H9 (cell line): ENCODE measurements around the gene AKNA. TPM values are rescaled to one million over a fixed set of nuclear protein-coding genes. Genes with fewer than 3 reads are reported as not detected.
"Not testable (repeated sequence)": the region's sequence is repeated elsewhere in the genome, so short reads cannot be mapped to it uniquely, and the experiment has no call there.

Experiments used
- DNase-seq: peaks from one replicate; pipeline ENCODE4 v3.0.0-alpha.2; 2017
- H2AFZ ChIP-seq: one replicate; pipeline ENCODE4 v1.6.1; 2013; ENCODE audit warnings: mild to moderate bottlenecking, low read length, control low read depth, moderate library complexity
- H2AK5ac ChIP-seq: 2 replicates; pipeline ENCODE4 v1.6.1; 2013; ENCODE audit warnings: low read length, control low read depth, mixed read lengths; ENCODE audit not compliant: insufficient read length
- H2BK120ac ChIP-seq: one replicate; pipeline ENCODE4 v1.6.1; 2013; ENCODE audit warnings: low read depth, mild to moderate bottlenecking, low read length, control low read depth, inconsistent platforms; ENCODE audit not compliant: poor library complexity, severe bottlenecking
- H2BK12ac ChIP-seq: 2 replicates; pipeline ENCODE4 v1.6.1; 2013; ENCODE audit warnings: low read length, control low read depth, mixed read lengths, low read depth; ENCODE audit not compliant: insufficient read length
- H2BK15ac ChIP-seq: 2 replicates; pipeline ENCODE4 v1.6.1; 2013; ENCODE audit warnings: low read depth, low read length, control low read depth
- H2BK20ac ChIP-seq: one replicate; pipeline ENCODE4 v1.6.1; 2013; ENCODE audit warnings: low read depth, mild to moderate bottlenecking, low read length, control low read depth, inconsistent platforms; ENCODE audit not compliant: poor library complexity, severe bottlenecking
- H2BK5ac ChIP-seq: 2 replicates; pipeline ENCODE4 v1.6.1; 2013; ENCODE audit warnings: low read length, control low read depth, mixed read lengths; ENCODE audit not compliant: insufficient read length
- H3K14ac ChIP-seq: 2 replicates; pipeline ENCODE4 v1.6.1; 2013; ENCODE audit warnings: low read length, control low read depth; ENCODE audit not compliant: insufficient read depth
- H3K18ac ChIP-seq: 2 replicates; pipeline ENCODE4 v1.6.1; 2013; ENCODE audit warnings: low read depth, mild to moderate bottlenecking, mixed read lengths, low read length, control low read depth; ENCODE audit not compliant: insufficient read length
- H3K23ac ChIP-seq: 2 replicates; pipeline ENCODE4 v1.6.1; 2013; ENCODE audit warnings: low read length, control low read depth, mixed read lengths, low read depth; ENCODE audit not compliant: insufficient read length
- H3K23me2 ChIP-seq: 2 replicates; pipeline ENCODE4 v1.6.1; 2013; ENCODE audit warnings: low read depth, mild to moderate bottlenecking, mixed read lengths, low read length, control low read depth; ENCODE audit not compliant: insufficient read length, poor library complexity, severe bottlenecking
- H3K27ac ChIP-seq: 2 replicates; pipeline ENCODE4 v1.5.1; 2013; ENCODE audit warnings: low read length, control low read depth, mixed read lengths, low read depth; ENCODE audit not compliant: insufficient read length
- H3K27me3 ChIP-seq: 2 replicates; pipeline ENCODE4 v1.6.1; 2013; ENCODE audit warnings: low read length, control low read depth, inconsistent platforms; ENCODE audit not compliant: insufficient read depth
- H3K4ac ChIP-seq: 2 replicates; pipeline ENCODE4 v1.6.1; 2013; ENCODE audit warnings: low read depth, mild to moderate bottlenecking, control low read depth, inconsistent platforms, low read length, moderate library complexity
- H3K4me1 ChIP-seq: 2 replicates; pipeline ENCODE4 v1.6.1; 2013; ENCODE audit warnings: low read length, control low read depth, inconsistent platforms; ENCODE audit not compliant: insufficient read depth
- H3K4me2 ChIP-seq: 2 replicates; pipeline ENCODE4 v1.6.1; 2013; ENCODE audit warnings: low read length, control low read depth, mixed read lengths; ENCODE audit not compliant: insufficient read length, insufficient read depth
- H3K56ac ChIP-seq: 2 replicates; pipeline ENCODE4 v1.6.1; 2013; ENCODE audit warnings: low read depth, mild to moderate bottlenecking, mixed read lengths, low read length, control low read depth; ENCODE audit not compliant: insufficient read length
- H3K79me1 ChIP-seq: 2 replicates; pipeline ENCODE4 v1.6.1; 2013; ENCODE audit warnings: low read depth, mild to moderate bottlenecking, moderate library complexity, low read length, control low read depth, inconsistent platforms; ENCODE audit not compliant: insufficient read depth, poor library complexity, severe bottlenecking
- H3K79me2 ChIP-seq: 2 replicates; pipeline ENCODE4 v1.6.1; 2013; ENCODE audit warnings: low read length, control low read depth, inconsistent platforms; ENCODE audit not compliant: insufficient read depth
- H3K9ac ChIP-seq: 2 replicates; pipeline ENCODE4 v1.6.1; 2013; ENCODE audit warnings: low read length, control low read depth, mixed read lengths; ENCODE audit not compliant: insufficient read length; ENCODE audit errors: extremely low read depth
- H3K9me3 ChIP-seq: one replicate; pipeline ENCODE4 v1.6.1; 2013; ENCODE audit warnings: low read depth, low read length, inconsistent platforms; ENCODE audit not compliant: control insufficient read depth
- H3T11ph ChIP-seq: one replicate; pipeline ENCODE4 v1.6.1; 2013; ENCODE audit warnings: mild to moderate bottlenecking, low read length, control low read depth, inconsistent platforms
- H4K20me1 ChIP-seq: one replicate; pipeline ENCODE4 v1.6.1; 2013; ENCODE audit not compliant: control insufficient read depth, insufficient read length, insufficient read depth
- H4K5ac ChIP-seq: 2 replicates; pipeline ENCODE4 v1.6.1; 2013; ENCODE audit warnings: low read depth, mild to moderate bottlenecking, mixed read lengths, low read length, control low read depth; ENCODE audit not compliant: insufficient read length
- H4K8ac ChIP-seq: replicated peaks from 2 replicates; pipeline ENCODE4 v1.6.1; 2013; ENCODE audit warnings: low read length, control low read depth, mixed read lengths, low read depth; ENCODE audit not compliant: insufficient read length
- H4K91ac ChIP-seq: 2 replicates; pipeline ENCODE4 v1.6.1; 2013; ENCODE audit warnings: low read depth, mild to moderate bottlenecking, moderate library complexity, mixed read lengths, low read length, control low read depth; ENCODE audit not compliant: insufficient read length
- H3K27ac Mint-ChIP-seq, 3 experiments: 2 replicates in 2 of 3; 3 replicates in 1 of 3; pipeline ENCODE4 v1.8.0; 2020 to 2021; ENCODE audit warnings: mixed read lengths in 3 of 3, mild to moderate bottlenecking in 1 of 3, moderate library complexity in 1 of 3
- H3K27me3 Mint-ChIP-seq: 2 replicates; pipeline ENCODE4 v1.8.0; 2021; ENCODE audit warnings: low read depth, mild to moderate bottlenecking, moderate library complexity, mixed read lengths
- H3K36me3 Mint-ChIP-seq, 3 experiments: 2 replicates in 2 of 3; 3 replicates in 1 of 3; pipeline ENCODE4 v1.8.0; 2020 to 2021; ENCODE audit warnings: low read depth in 3 of 3, mixed read lengths in 3 of 3; ENCODE audit not compliant: insufficient read depth in 1 of 3
- H3K4me1 Mint-ChIP-seq, 2 experiments: 2 replicates each; pipeline ENCODE4 v1.8.0; 2020; ENCODE audit warnings: mixed read lengths in 2 of 2
- H3K4me3 Mint-ChIP-seq, 2 experiments: 2 replicates in 1 of 2; 3 replicates in 1 of 2; pipeline ENCODE4 v1.8.0; 2020 to 2021; ENCODE audit warnings: mild to moderate bottlenecking in 2 of 2, mixed read lengths in 2 of 2, moderate library complexity in 1 of 2
- H3K9me3 Mint-ChIP-seq, 2 experiments: 2 replicates in 1 of 2; 3 replicates in 1 of 2; pipeline ENCODE4 v1.8.0; 2020; ENCODE audit warnings: mild to moderate bottlenecking in 2 of 2, mixed read lengths in 2 of 2, moderate library complexity in 1 of 2
- WGBS: extraction: QIAGEN DNeasy Blood & Tissue Kit; methylation state at CpG from one replicate; pipeline ENCODE4 v1.1.7; 2013; ENCODE audit warnings: missing lambda C conversion rate, low lambda C conversion rate, mixed read lengths; ENCODE audit not compliant: insufficient read length; ENCODE audit errors: extremely low coverage; 5-methylcytosine and 5-hydroxymethylcytosine counted together
- total RNA-seq: library from RNA; stranded (reverse); gene quantifications from 2 replicates; pipeline ENCODE4 v1.2.1, GENCODE V29; 2021
- TF ChIP-seq, protein P1 (sequence below): fragments of 200-600 bp; sonication (generic); conservative IDR thresholded peaks from 3 replicates; pipeline ENCODE4 v1.8.0; 2021; ENCODE audit warnings: antibody characterized with exemption, mild to moderate bottlenecking

AKNA gene
- total RNA-seq, 1 experiment from 2014 or later: 19.7 TPM

- Histone ChIP-seq H2BK12ac (no peak overlapping the region), H3K18ac (no peak overlapping the region), H2BK120ac (no peak overlapping the region), H3K27me3 (no peaks in the 10 kb centered on the region), H3K27ac (no peak overlapping the region), H3K23me2 (no peaks in the 10 kb centered on the region), H4K8ac (no peak overlapping the region), H3T11ph (no peak overlapping the region), H3K56ac (no peak overlapping the region), H2AFZ (no peak overlapping the region), H4K20me1 (no peaks in the 10 kb centered on the region), H3K79me2 (no peaks in the 10 kb centered on the region), H3K79me1 (no peaks in the 10 kb centered on the region), H3K9me3 (no peaks in the 10 kb centered on the region), H4K5ac (no peak overlapping the region), H3K23ac (no peak overlapping the region), H2BK20ac (no peak overlapping the region), H3K4ac (no peak overlapping the region), H3K4me1 (no peaks in the 10 kb centered on the region), H2BK15ac (no peak overlapping the region), H2AK5ac (no peak overlapping the region), H4K91ac (no peak overlapping the region), H3K14ac (no peak overlapping the region; the same call in 1 of the 2 replicates), H2BK5ac (no peak overlapping the region), H3K9ac (no peak overlapping the region), H3K4me2 (no peak overlapping the region)
- no peak overlapping the region for H3K4me3 Mint-ChIP-seq
- no peaks in the 10 kb centered on the region for H3K4me1 Mint-ChIP-seq
- WGBS: no CpG with 5 or more reads among the region's 8 CpGs
- H3K27me3 Mint-ChIP-seq: peaks cover 2% of the 10 kb centered on the region
- H3K9me3 Mint-ChIP-seq: no peaks in the 10 kb centered on the region
- peak; percentile 49 for DNase-seq
- H3K27ac Mint-ChIP-seq: no peak overlapping the region
- TF ChIP-seq, protein P1, sequence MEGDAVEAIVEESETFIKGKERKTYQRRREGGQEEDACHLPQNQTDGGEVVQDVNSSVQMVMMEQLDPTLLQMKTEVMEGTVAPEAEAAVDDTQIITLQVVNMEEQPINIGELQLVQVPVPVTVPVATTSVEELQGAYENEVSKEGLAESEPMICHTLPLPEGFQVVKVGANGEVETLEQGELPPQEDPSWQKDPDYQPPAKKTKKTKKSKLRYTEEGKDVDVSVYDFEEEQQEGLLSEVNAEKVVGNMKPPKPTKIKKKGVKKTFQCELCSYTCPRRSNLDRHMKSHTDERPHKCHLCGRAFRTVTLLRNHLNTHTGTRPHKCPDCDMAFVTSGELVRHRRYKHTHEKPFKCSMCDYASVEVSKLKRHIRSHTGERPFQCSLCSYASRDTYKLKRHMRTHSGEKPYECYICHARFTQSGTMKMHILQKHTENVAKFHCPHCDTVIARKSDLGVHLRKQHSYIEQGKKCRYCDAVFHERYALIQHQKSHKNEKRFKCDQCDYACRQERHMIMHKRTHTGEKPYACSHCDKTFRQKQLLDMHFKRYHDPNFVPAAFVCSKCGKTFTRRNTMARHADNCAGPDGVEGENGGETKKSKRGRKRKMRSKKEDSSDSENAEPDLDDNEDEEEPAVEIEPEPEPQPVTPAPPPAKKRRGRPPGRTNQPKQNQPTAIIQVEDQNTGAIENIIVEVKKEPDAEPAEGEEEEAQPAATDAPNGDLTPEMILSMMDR: no peak
- no peaks in the 10 kb centered on the region for H3K36me3 Mint-ChIP-seq
Observed at GRCh38 chr9:114327749-114328148, 60.0 kb downstream of the AKNA start.

DNA sequence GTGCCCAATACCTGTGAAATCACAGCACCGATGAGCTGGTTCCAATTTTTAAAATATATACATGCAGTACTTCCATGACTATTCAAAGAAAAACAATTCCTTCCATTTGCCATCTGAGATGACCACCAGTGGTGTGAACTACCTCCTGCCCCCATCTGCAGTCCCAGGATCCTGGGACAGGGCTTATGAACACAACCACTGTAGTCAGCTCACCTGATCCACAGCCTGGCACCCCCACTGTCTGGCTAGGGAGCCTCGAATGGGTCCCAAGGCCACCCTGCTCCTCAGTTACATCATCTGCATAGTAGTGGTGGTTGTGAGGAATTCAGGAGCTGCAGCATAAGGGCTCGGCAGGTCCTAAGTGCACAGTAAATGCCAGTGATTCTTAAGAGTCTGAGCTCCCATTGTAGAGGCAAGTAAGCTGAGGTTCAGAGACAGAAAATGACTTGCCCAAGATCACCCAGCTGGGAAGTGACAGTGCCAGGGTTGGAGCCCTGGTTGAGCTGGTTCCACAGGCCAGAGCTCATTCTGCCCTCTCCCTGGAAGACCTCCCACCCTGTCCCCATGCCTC, 62.0 kb downstream of the AKNA start:
- not testable (repeated sequence) for H3K27ac Mint-ChIP-seq, H3K36me3 Mint-ChIP-seq

More for the DNA sequence above, 62.0 kb downstream of the AKNA start:
- not testable (repeated sequence) for H2AK5ac ChIP-seq, H3K4me1 ChIP-seq, H4K91ac ChIP-seq, H3T11ph ChIP-seq, H2BK5ac ChIP-seq, H3K23ac ChIP-seq, H2BK20ac ChIP-seq, H3K9me3 ChIP-seq, H2AFZ ChIP-seq, H3K4me3 Mint-ChIP-seq, H3K9ac ChIP-seq, H3K27ac ChIP-seq, H3K79me2 ChIP-seq, H3K9me3 Mint-ChIP-seq, H3K27me3 Mint-ChIP-seq, DNase-seq, H3K18ac ChIP-seq, H4K5ac ChIP-seq, H3K14ac ChIP-seq, H3K27me3 ChIP-seq, H4K8ac ChIP-seq, H2BK120ac ChIP-seq, H3K4me1 Mint-ChIP-seq, H3K4ac ChIP-seq, H4K20me1 ChIP-seq, H3K23me2 ChIP-seq, H3K4me2 ChIP-seq, H2BK12ac ChIP-seq, H3K56ac ChIP-seq, H3K79me1 ChIP-seq, H2BK15ac ChIP-seq
- WGBS: no CpG with 5 or more reads among the region's 3 CpGs
